GM23248 (cell line): ENCODE results near the gene CTNND2. TPM values are rescaled to one million over a fixed set of nuclear protein-coding genes. Genes with fewer than 3 reads are reported as not detected.

Experiments
- DNase-seq: peaks from one replicate; pipeline ENCODE4 v3.0.0-alpha.2; 2015
- H2AFZ ChIP-seq: fragments of 200-600 bp; sonication (generic); 2 replicates; pipeline ENCODE4 v1.6.1; 2016; ENCODE audit warnings: antibody characterized with exemption
- H3F3A ChIP-seq: fragments of 200-600 bp; sonication (generic); 2 replicates; pipeline ENCODE4 v1.6.1; 2016; ENCODE audit warnings: mild to moderate bottlenecking, antibody characterized with exemption, mixed run types; ENCODE audit not compliant: insufficient read depth
- H3K27ac ChIP-seq: fragments of 200-600 bp; sonication (generic); 2 replicates; pipeline ENCODE4 v1.5.1; 2016; ENCODE audit warnings: mild to moderate bottlenecking
- H3K27me3 ChIP-seq: fragments of 200-600 bp; sonication (generic); replicated peaks from 2 replicates; pipeline ENCODE4 v1.6.1; 2016; ENCODE audit warnings: mild to moderate bottlenecking; ENCODE audit not compliant: insufficient read depth
- H3K36me3 ChIP-seq: fragments of 200-600 bp; sonication (generic); 2 replicates; pipeline ENCODE4 v1.6.1; 2016; ENCODE audit warnings: low read depth, mild to moderate bottlenecking
- H3K4me1 ChIP-seq: fragments of 200-600 bp; sonication (generic); 2 replicates; pipeline ENCODE4 v1.6.1; 2016; ENCODE audit warnings: mild to moderate bottlenecking; ENCODE audit not compliant: insufficient read depth
- H3K4me2 ChIP-seq: fragments of 200-600 bp; sonication (generic); one replicate; pipeline ENCODE4 v1.6.1; 2016; ENCODE audit warnings: mild to moderate bottlenecking; ENCODE audit not compliant: unreplicated experiment
- H3K4me3 ChIP-seq: fragments of 200-600 bp; sonication (generic); 2 replicates; pipeline ENCODE4 v1.5.1; 2016; ENCODE audit warnings: mild to moderate bottlenecking
- H3K79me2 ChIP-seq: fragments of 200-600 bp; sonication (generic); 2 replicates; pipeline ENCODE4 v1.6.1; 2016; ENCODE audit warnings: mild to moderate bottlenecking; ENCODE audit not compliant: insufficient read depth
- H3K9ac ChIP-seq: fragments of 200-600 bp; sonication (generic); 2 replicates; pipeline ENCODE4 v1.6.1; 2016; ENCODE audit warnings: mild to moderate bottlenecking
- H3K9me2 ChIP-seq: fragments of 200-600 bp; sonication (generic); 2 replicates; pipeline ENCODE4 v1.6.1; 2016; ENCODE audit warnings: mixed run types, mild to moderate bottlenecking, moderate library complexity; ENCODE audit not compliant: insufficient read depth
- H3K9me3 ChIP-seq: fragments of 200-600 bp; sonication (generic); one replicate; pipeline ENCODE4 v1.6.1; 2017; ENCODE audit warnings: low read depth
- H4K20me1 ChIP-seq: fragments of 200-600 bp; sonication (generic); 2 replicates; pipeline ENCODE4 v1.6.0; 2016; ENCODE audit not compliant: insufficient read depth
- EZH2 ChIP-seq: fragments of 200-600 bp; sonication (generic); IDR thresholded peaks from 2 replicates; pipeline ENCODE4 v1.6.1; 2018; ENCODE audit warnings: antibody characterized with exemption, mild to moderate bottlenecking; ENCODE audit not compliant: insufficient read depth, poor library complexity, severe bottlenecking
- EZH2phosphoT487 ChIP-seq: fragments of 200-600 bp; sonication (generic); IDR thresholded peaks from 2 replicates; pipeline ENCODE4 v1.6.1; 2018; ENCODE audit warnings: antibody characterized with exemption, moderate library complexity, mild to moderate bottlenecking, low read depth; ENCODE audit not compliant: insufficient read depth
- WGBS, 2 experiments: methylation state at CpG; one replicate each; pipeline ENCODE4 v1.1.6; 2015 to 2017; ENCODE audit warnings: low lambda C conversion rate in 2 of 2, low coverage in 1 of 2; ENCODE audit errors: missing lambda C conversion rate in 2 of 2; 5-methylcytosine and 5-hydroxymethylcytosine counted together
- in situ Hi-C: fragments of 300-500 bp; cut with MboI; formaldehyde crosslinking; loops from 2 replicates; pipeline ENCODE4 v1.15.0; 2020
- polyA plus RNA-seq: library from polyadenylated mRNA; unstranded; fragments of >200 nt; fragmentation: Nextera tagmentation; extraction: Ambion mirVana; gene quantifications from 2 replicates; pipeline ENCODE4 v1.2.1, GENCODE V29; 2016
- total RNA-seq: library from RNA; depleted of rRNA; stranded (reverse); fragments of >200 nt; shearing (Covaris generic); gene quantifications from 2 replicates; pipeline ENCODE4 v1.2.3, GENCODE V29; 2014

Gene CTNND2
- total and polyA plus RNA-seq, 2 experiments from 2014 or later, result not detected

GRCh38 chr5:11504065-11504885 lies 400.0 kb downstream of the CTNND2 start:
- Histone ChIP-seq H3K9me2 (no peaks in the 10 kb centered on the region), H3K36me3 (no peaks in the 10 kb centered on the region), H3K9ac (no peak overlapping the region), H3K27ac (no peak overlapping the region), H3K4me2 (no peak overlapping the region), H3K9me3 (no peaks in the 10 kb centered on the region), H4K20me1 (no peaks in the 10 kb centered on the region), H3K79me2 (no peaks in the 10 kb centered on the region), H3K27me3 (no peaks in the 10 kb centered on the region), H3F3A (no peaks in the 10 kb centered on the region), H2AFZ (no peak overlapping the region), H3K4me1 (no peaks in the 10 kb centered on the region), H3K4me3 (no peak overlapping the region)
- TF ChIP-seq EZH2phosphoT487, result no peak
- TF ChIP-seq EZH2, result no peak
- no peak for DNase-seq
- in situ Hi-C loops, result no loop called here
- 46 to 47% methylated on average over 12 of the region's 12 CpGs for WGBS, 2 experiments

GRCh38 chr5:11502783-11503182 lies 401.5 kb downstream of the CTNND2 start:
- no peaks in the 10 kb centered on the region for H3K9me2 ChIP-seq
- in situ Hi-C loops, result no loop called here
- no peak overlapping the region for H3K27ac ChIP-seq
- H3K4me1 ChIP-seq, result no peaks in the 10 kb centered on the region
- H3K9ac ChIP-seq, result no peak overlapping the region
- no peak overlapping the region for H3K4me2 ChIP-seq
- no peaks in the 10 kb centered on the region for H4K20me1 ChIP-seq
- WGBS, 2 experiments, result 41 to 45% methylated on average over 2 of the region's 2 CpGs
- DNase-seq, result no peak
- no peaks in the 10 kb centered on the region for H3K79me2 ChIP-seq
- H3K4me3 ChIP-seq, result no peak overlapping the region
- H2AFZ ChIP-seq, result no peak overlapping the region
- no peaks in the 10 kb centered on the region for H3K27me3 ChIP-seq
- H3K9me3 ChIP-seq, result no peaks in the 10 kb centered on the region
- no peaks in the 10 kb centered on the region for H3K36me3 ChIP-seq
- no peaks in the 10 kb centered on the region for H3F3A ChIP-seq
- TF ChIP-seq EZH2phosphoT487, result no peak
- TF ChIP-seq EZH2, result no peak

GRCh38 chr5:11497651-11498050 lies 406.6 kb downstream of the CTNND2 start:
- Histone ChIP-seq H3K9me2 (no peaks in the 10 kb centered on the region), H3F3A (no peaks in the 10 kb centered on the region), H3K4me1 (no peaks in the 10 kb centered on the region), H2AFZ (no peak overlapping the region), H4K20me1 (no peaks in the 10 kb centered on the region), H3K4me2 (no peak overlapping the region), H3K27me3 (no peaks in the 10 kb centered on the region), H3K9me3 (no peaks in the 10 kb centered on the region), H3K79me2 (no peaks in the 10 kb centered on the region), H3K27ac (no peak overlapping the region), H3K9ac (no peak overlapping the region), H3K36me3 (no peaks in the 10 kb centered on the region), H3K4me3 (no peak overlapping the region)
- in situ Hi-C loops, result no loop called here
- WGBS, 2 experiments, result 16 to 18% methylated on average over 1 of the region's 1 CpG
- no peak for DNase-seq
- no peak for TF ChIP-seq EZH2phosphoT487
- TF ChIP-seq EZH2, result no peak

DNA sequence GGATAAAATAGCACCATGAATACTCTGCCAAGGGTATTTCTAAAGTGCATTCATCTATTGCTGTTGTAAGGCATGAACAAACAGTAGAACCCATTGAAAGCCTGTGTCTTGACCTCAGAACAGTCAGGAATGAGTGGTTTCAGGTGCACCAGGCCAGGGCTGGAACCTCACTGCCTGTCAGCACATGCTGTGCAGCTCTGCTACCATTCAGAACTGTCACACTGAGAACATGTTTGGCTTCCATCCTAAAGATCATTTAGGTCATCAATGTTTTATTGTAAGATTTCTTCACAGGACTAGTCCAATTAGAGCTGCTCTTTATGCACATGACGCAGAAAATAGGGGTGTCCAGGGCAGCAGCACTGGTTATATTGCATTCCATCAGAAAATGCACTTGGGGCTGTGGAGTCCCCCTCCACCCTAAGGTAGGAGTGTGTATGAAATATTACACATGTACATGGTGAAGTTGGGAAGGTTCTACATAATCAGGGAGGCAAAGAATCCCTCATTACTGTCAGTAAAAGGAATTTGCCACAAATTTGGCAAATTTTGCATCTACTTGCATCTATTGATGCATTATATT lies 408.0 kb downstream of the CTNND2 start:
- Histone ChIP-seq H3K9me3 (no peaks in the 10 kb centered on the region), H3K4me1 (no peaks in the 10 kb centered on the region), H3K4me2 (no peak overlapping the region), H3K79me2 (no peaks in the 10 kb centered on the region), H3K27ac (no peak overlapping the region), H3K36me3 (no peaks in the 10 kb centered on the region), H4K20me1 (no peaks in the 10 kb centered on the region), H3F3A (no peaks in the 10 kb centered on the region), H3K9me2 (no peaks in the 10 kb centered on the region), H3K9ac (no peak overlapping the region), H3K4me3 (no peak overlapping the region), H3K27me3 (no peaks in the 10 kb centered on the region), H2AFZ (no peak overlapping the region)
- no peak for DNase-seq
- 21 to 43% methylated on average over 1 of the region's 1 CpG for WGBS, 2 experiments
- no peak for TF ChIP-seq EZH2
- no peak for TF ChIP-seq EZH2phosphoT487
- in situ Hi-C loops, result no loop called here
